ENCODE results near the gene ABCD3.
"Not testable (repeated sequence)": the region's sequence is repeated elsewhere in the genome, so short reads cannot be mapped to it uniquely, and the experiment has no call there.

ABCD3 gene

DNA sequence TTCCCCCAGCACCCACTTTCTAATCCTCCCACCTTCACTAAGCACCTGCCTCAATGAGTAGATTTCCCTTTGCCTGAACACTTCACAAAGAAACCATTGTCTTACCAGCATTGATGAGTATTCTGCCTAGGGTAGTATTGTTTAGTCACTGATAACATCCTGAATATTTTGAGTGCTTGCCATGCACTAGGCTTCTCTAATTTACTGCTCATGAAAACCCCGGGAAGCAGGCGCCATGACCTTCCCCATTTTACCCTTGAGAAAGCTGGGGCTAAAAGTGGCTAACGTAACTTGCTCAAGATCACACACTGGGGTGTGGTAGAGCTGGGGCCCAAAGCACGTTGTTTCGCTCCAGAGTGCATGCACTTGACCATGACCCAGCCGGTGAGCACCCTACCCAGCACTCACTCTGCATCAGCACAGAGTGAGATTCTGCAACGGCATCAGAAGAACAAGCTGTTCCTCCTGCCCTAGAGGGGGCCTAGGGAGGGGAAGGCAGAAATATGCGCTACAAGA, 133.9 kb downstream of the ABCD3 start:
- no peak for DNase-seq

DNA sequence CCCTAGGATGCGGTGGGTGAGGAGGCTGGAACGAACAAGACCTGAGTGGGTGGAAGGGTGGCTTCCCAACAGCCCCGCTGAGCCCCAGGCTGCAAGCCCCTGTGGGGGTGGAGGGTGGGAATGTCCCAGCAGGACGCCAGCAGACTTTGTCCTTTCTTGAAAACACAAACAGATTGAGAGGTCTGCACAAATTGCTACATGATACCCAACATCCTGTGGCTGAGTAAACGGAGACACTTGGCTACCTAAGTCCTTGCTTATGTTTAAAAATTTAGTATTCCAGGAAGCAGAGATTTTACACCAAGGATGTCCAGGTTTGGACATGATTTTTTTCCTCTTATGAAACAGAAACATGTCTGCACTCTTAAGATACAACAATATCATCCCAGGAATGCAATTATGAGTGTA, 135.1 kb downstream of the ABCD3 start:
- peak in 1 of 3 donors; percentile 5 for DNase-seq

DNA sequence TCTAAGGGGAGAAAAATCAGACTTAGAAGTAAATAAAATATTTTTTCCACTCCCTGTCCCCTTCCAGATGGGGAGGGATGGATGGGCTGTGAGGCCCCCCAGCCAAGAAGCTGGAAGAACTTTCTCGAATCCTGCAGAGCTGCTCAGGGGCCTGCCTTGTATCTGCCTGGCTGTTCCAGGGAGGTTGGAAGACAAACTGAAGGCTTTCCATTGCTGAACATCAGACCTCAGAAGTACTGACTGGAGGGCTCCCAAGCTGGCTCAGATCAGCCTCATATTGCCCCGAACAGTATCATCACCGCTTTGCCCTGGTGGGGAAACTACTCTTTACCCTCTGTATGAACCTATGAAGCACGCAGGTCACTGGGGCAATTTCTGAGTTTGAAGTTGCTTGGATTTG, 135.7 kb downstream of the ABCD3 start:
- DNase-seq, result no peak

DNA sequence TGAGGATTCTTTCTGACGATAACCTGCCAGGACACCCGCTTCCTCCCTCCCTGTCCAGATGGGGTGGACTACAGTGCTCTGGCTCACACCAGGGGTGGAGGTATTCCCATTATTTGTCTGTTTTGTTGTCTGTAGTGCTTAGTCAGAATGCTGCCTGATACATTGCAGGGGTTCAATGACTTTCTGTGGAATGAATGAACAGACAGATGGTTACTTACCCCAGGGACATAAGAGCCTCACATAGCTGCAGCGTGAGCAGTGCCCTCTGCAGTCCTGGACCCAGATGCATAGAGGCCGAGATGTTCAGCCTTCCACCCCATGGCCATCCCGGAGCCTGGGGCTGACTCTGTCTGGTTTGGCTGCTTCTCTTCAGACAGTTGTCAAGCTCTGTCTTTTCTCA, 136.4 kb downstream of the ABCD3 start:
- no peak for DNase-seq

DNA sequence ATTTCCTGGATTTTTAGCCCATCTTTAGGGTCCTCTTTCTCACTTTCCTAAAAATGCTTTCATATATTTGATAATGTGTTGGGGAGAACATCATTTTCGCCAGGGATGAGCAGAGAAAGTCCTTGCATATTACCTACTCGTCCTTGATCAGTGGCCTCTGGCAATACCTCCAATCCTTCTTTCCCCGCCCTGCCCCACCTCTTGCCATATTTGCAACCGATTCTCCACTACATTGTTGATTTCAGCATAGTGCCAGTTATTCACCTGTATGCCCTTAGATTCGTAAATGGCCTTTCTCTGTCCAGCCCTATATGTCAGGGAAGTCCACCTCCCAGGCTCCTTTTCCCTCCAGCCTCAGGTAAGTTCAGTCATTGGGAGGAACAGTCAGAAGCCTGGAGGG, 136.9 kb downstream of the ABCD3 start:
- DNase-seq, result no peak

DNA sequence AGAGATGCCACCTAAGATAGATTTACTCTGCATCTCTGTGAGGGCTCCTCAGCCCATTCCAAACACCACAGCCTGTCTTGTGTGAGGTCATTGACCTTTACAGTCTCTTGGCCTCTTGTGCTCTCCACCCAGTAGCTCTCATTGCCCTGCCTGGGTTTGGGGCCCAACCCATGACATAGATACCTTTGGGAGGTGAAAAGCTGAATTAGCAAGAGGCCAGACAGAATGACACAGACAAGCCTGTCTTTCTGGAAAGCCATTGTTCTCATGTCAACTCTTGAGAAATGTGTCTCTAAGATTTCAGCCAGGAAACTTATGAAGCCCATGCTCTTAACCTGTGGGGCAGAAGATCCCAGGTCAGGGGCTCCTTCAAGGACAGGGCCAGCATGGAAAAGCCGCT, 141.7 kb downstream of the ABCD3 start:
- no peak for DNase-seq

DNA sequence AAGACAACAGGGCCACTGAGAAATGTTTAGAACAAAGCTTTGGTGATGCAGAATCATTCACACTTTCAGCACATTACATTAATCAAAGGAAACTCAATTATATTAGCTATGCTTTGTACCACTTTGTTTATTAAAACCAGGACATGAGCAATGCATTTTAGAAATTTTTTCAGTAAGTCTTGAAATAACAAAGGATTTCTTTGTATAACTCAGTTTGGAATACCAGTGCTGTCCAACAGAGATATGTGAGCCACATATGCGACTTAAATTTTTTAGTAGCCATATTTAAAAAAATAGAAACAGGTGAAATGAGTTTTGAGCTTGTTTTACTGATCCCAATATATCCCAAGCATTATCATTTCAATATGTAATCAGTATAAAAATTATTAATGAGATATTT, 142.1 kb downstream of the ABCD3 start:
- no peak for DNase-seq

DNA sequence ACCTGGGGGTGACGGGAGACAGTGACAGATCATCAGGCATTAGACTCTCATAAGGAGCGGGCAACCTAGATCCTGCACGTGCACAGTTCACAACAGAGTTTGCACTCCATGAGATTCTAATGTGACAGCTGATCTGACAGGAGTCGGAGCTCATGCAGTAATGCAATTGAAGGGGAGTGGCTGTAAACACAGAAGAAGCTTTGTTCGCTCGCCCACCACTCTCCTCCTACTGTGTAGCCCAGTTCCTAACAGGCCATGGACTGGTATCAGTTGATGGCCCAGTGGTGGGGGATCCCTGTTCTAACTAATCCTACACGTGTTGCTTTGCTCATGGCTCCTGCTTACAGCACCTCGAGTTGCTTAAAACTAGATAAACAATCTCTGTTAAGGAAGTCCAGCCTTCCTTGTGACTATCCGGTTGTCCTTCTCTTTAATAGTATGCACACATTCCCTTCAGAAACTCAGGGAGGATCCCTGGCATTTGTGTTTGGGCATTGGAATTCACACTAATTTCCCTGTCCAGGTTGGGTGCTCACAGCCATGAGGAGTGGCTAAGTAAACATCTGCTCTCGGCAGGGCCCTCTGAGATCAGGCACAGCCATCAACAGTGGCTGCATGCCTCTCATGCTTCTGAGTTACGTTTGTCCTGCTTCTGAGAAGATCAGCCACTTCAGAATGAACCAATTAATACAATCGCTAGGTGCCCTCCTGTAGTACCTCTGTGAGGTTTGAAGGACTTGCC, 144.5 kb downstream of the ABCD3 start:
- no peak for DNase-seq

- DNase-seq, result no peak
Observed at GRCh38 chr1:94565901-94566300, 147.7 kb downstream of the ABCD3 start.

DNA sequence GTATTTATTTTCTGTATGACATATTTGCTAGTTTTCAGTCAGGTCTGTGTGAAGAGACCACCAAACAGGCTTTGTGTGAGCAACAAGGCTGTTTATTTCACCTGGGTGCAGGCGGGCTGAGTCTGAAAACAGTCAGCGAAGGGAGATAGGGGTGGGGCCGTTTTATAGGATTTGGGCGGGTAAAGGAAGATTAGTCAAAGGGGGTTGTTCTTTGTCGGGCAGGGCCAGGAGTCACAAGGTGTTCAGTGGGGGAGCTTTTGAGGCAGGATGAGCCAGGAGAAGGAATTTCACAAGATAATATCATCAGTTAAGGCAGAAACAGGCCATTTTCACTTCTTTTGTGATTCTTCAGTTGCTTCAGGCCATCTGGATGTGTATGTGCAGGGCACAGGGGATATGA, 148.2 kb downstream of the ABCD3 start:
- not testable (repeated sequence) for DNase-seq

DNA sequence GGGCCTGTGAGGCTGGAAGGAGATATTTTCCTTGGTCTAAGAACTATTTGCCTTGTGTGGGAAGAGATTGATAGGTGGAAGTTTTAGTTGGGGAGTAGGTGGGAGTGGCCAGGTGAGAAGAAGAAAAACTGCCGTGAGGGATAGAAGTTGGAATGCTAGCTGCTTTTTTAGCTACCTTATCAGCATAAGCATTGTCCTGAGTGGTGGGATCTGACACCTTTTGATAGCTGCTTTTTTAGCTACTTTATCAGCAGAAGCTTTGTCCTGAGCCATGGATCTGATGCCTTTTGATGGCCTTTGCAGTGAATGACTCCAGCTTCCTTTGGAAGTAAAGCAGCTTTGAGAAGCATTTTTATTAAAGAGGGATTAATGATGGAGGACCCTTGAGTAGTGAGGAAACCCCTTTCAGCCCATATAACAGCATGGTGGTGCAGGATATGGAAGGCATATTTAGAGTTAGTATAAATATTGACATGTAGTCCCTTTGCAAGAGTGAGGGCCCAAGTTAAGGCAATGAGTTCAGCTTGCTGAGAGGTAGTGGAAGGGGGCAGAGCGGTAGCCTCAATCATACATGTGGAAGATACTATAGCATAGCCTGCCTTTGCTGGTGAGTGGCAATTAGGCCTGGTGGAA, 149.9 kb downstream of the ABCD3 start:
- DNase-seq, result not testable (repeated sequence)

Measured in suppressor macrophage treated with lipopolysaccharide for 1 hour (primary cell).